ENCODE data around the gene CCDC69. TPM values are rescaled to one million over a fixed set of nuclear protein-coding genes. Genes with fewer than 3 reads are reported as not detected.

Gene CCDC69
- polyA plus RNA-seq, 4 donors, result 5.6 to 48.0 (median 28.0) TPM

- peaks cover 0 to 55% (median 0%) of the 10 kb centered on the region in 3 donors for H3K36me3 ChIP-seq (ENCODE audit: control insufficient read depth in 3 of 3, insufficient read depth in 2 of 3, low read depth in 1 of 3, low read length in 3 of 3)
- no peaks in the 10 kb centered on the region for H3K9me3 ChIP-seq (ENCODE audit: control insufficient read depth in 2 of 2, insufficient read depth in 1 of 2, low read depth in 1 of 2, low read length in 1 of 2)
- H3K27ac ChIP-seq (ENCODE audit: low read depth in 1 of 3, low read length in 2 of 3), result no peak overlapping the region
- FAIRE-seq (no peak), DNase-seq (no peak)
- WGBS, 3 donors, result 74 to 86% (median 85%) methylated on average over 4 of the region's 4 CpGs
- no peaks in the 10 kb centered on the region for H3K27me3 ChIP-seq (ENCODE audit: control insufficient read depth in 3 of 3, insufficient read depth in 3 of 3, low read length in 3 of 3)
- H3K4me3 ChIP-seq (ENCODE audit: low read depth in 1 of 3, low read length in 3 of 3), result no peak overlapping the region
- H3K4me1 ChIP-seq (ENCODE audit: control insufficient read depth in 3 of 3, insufficient read depth in 2 of 3, low read depth in 1 of 3, low read length in 2 of 3), result peaks cover 0 to 20% (median 0%) of the 10 kb centered on the region in 3 donors
These were observed 90.9 kb downstream of the CCDC69 start for GRCh38 chr5:151132963-151133362.

Other genes starting within 250 kb of the CCDC69 start
- gene GPX3, start 203.5 kb downstream of the CCDC69 start, polyA plus RNA-seq, result 1,000 to 10,000 TPM in 1 of 4 donors, 100 to 1,000 TPM in 1, 10 to 100 TPM in 2; 19.9 to 1,014 (median 112) TPM
- 100 to 1,000 TPM in 2 of 4 donors, 10 to 100 TPM in 2; 78.7 to 190 (median 131) TPM for gene TNIP1, start 143.1 kb downstream of the CCDC69 start, polyA plus RNA-seq
- 10 to 100 TPM in 3 of 4 donors, 1 to 10 TPM in 1; 7.2 to 74.9 (median 46.7) TPM for gene ANXA6, start 66.3 kb downstream of the CCDC69 start, polyA plus RNA-seq
- gene GM2A, start 29.1 kb upstream of the CCDC69 start, polyA plus RNA-seq, result 10 to 100 TPM in 2 of 4 donors, 1 to 10 TPM in 2; 4.0 to 22.5 (median 12.1) TPM
- gene SLC36A3, start 79.7 kb upstream of the CCDC69 start, polyA plus RNA-seq, result not detected
- gene SLC36A2, start 123.5 kb upstream of the CCDC69 start, polyA plus RNA-seq, result not detected
- 10 to 100 TPM; 10.6 to 38.8 (median 25.4) TPM for gene SLC36A1, start 223.5 kb upstream of the CCDC69 start, polyA plus RNA-seq